Right ventricle myocardium superior (tissue), 1 donor: Measurements from ENCODE around the gene NELL1. TPM values are rescaled to one million over a fixed set of nuclear protein-coding genes. Genes with fewer than 3 reads are reported as not detected.

Experiments
- ATAC-seq: fragments of 200-7000 bp; cut with Tn5 transposase; one replicate; pipeline ENCODE4 v1.9.1; 2020; ENCODE audit warnings: mild to moderate bottlenecking; ENCODE audit not compliant: poor library complexity
- DNase-seq: peaks from one replicate; pipeline ENCODE4 v3.0.0-alpha.2; 2020
- intact Hi-C: fragments of 100-400 bp; cut with DNase I; formaldehyde crosslinking; loops from one replicate; pipeline ENCODE4 v1.11.2; 2022
- long read RNA-seq: library from polyadenylated mRNA; unstranded; transcript quantifications from one replicate; pipeline ENCODE4 v2.0.0, GENCODE V29; 2021
- total RNA-seq: library from RNA; stranded (reverse); fragmentation: NEBNext Ultra II Directional; extraction: Animal tissue kit (Norgen Biotek cat#: 25700); gene quantifications from one replicate; pipeline ENCODE4 v1.2.1, GENCODE V29; 2021
- donor health status: DM: no; HTN: yes; CAD: no; lungs with severe emphysema.

Gene NELL1
- not detected for total RNA-seq
- long read RNA-seq = 0 reads

DNA sequence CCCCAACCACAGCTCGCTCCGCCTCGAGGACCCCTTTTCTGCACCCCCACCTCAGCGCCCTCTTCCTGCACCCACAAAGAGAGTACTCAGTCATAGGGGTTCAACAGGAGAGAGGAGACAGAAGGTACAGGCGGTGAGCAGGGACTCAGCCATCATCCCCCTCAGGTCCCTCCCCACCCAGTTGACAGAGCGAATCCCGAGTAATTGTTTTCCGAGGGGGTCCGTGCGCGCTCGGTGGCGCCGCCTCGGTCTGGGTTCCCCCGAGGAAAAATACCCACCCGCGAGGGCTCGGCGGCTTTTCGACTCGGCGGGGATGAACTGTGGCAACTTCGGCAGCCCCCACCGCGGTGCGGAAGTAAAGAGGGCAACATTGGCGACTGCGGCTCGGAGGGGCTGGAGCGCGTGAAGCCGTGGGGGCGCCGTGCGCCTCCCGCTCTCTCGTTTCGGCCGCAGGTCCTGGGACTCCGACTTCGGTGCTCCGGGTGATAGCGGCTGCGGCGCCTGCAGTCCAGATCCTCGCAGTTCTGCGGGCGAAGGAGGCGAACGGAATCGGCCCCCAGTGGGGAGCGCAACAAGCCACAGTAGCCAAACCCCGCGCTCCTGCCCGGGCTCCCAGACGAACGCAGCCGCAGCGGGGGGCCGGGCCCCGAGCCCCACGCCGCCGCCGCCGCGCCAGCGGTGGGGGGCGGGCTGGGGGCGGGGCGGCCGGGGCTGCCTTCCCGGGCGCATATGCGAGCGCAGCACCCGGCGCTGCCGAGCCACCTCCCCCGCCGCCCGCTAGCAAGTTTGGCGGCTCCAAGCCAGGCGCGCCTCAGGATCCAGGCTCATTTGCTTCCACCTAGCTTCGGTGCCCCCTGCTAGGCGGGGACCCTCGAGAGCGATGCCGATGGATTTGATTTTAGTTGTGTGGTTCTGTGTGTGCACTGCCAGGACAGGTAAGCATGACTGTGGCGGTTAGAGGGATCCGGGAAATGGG lies at the start of gene NELL1:
NELL1 (plus strand) TSS at position 743 of the 976 bp plus-strand sequence.
- intact Hi-C loops = no loop called here
- DNase-seq = no peak
- no peak for ATAC-seq

DNA sequence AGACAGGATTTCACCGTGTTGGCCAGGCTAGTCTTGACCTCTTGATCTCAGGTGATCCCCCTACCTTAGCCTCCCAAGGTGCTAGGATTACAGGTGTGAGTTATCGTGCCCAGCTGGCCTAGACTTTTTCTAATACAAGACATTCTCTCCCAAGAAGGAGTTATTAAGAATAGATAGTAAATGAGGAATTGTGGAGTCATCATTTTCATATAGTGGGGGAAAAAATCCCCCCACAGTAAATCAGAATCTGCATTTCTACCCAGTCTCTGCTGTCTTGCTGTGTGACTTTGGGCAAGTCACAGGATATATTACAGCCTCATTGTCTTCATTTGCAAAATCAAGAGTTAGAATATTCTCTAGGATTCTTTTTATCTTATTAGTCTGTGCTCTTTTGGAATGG lies 48.4 kb upstream of the NELL1 start:
- ATAC-seq (no peak), DNase-seq (no peak)
- intact Hi-C loops = no loop called here

DNA sequence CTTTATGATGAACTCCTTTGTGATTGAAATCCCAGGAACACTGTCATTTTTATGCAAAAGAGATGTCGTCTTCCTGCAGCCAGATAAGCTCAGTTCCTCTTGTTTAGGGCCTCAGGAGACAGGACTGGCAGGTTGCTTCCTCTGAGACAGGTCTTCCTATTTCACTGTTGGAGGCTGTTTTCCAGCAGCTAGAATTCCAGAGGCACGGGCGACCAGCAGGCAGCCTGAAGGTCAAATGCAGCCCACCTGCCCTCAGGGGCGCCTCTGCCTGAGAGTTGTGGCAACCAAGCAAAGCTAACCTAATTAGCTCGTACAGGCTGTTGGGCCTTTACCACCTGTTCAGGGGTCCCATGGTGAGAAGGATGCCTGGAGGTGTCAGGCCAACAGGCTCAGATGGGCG lies 47.7 kb upstream of the NELL1 start:
- no peak for ATAC-seq
- intact Hi-C loops = no loop called here
- DNase-seq = no peak

DNA sequence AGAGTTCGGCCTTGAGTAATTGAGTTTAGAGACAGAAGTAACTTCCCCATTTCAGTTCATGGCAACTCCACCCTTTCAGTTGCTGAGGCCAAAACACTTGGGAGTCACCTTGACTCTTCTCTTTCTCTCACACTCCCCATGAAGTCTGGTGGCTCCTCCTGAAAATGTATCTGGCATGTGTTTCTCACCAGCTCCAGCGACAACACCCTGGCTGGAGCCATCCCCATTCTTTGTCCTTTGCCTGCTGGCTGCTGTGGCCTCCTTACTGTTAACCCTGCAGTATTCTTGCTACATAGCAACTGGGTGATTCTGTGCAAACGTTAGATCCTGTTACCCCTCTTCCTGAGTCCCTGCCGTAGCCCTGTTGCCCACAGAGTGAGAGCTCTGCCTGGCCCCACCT lies 46.1 kb upstream of the NELL1 start:
- DNase-seq = no peak
- intact Hi-C loops = no loop called here
- no peak for ATAC-seq

DNA sequence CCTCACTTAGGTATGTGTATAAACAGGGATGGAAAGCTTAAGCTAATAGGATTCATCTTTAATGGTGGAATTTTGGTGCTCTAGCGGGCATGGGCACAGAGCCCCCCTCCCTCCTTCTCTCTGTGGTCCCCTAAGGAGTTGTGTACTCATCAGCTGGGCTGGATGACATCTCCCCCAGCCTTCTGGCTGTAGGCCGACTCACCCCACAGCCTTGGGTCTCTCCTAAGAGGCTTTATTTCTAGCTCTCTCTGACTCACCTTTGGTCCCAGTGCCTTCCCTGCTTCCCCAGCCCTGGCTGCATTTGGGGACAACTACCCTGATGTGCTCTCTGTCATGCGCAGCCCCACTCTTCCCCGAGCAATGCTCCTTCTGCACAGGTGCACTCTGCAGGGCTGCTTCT lies 43.1 kb upstream of the NELL1 start:
- ATAC-seq = no peak
- intact Hi-C loops = no loop called here
- no peak for DNase-seq

DNA sequence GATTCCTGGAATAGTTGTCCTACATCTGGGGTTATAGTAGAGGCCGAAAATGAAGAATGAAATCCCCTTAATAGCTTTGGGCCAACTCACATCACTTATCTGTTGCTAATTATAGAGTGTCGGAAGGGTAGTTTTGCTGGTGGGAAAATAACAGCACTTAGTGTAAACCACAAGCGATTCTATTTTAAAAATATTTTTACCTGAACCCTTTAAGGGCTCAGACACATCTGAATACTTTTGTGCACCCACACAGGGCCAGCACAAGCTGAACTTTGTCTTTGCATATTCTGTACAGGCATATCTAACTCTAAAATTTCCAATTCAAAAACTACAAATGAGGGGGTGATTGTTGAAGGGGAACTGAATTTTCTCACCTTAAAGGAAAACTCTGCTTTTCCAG lies 42.4 kb upstream of the NELL1 start:
- intact Hi-C loops = no loop called here
- ATAC-seq (no peak), DNase-seq (no peak)

DNA sequence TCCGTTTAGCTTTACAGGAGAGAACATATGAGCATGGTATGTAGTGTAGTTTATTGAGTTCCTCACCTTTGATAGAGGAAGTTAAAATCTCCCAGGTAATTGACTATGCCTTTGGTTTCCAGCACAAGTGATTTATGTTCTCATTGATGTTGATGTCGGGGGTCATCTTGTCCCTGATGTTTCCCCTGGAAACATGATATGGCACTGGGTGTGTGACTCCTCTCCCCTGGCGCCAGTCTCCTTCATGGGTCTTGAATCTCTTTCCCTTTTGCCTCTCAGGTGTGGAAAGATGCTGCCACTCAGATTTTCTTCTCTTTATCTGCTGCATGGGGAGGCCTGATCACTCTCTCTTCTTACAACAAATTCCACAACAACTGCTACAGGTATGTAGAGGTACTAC lies 41.7 kb upstream of the NELL1 start:
- intact Hi-C loops = no loop called here
- ATAC-seq (no peak), DNase-seq (no peak)

DNA sequence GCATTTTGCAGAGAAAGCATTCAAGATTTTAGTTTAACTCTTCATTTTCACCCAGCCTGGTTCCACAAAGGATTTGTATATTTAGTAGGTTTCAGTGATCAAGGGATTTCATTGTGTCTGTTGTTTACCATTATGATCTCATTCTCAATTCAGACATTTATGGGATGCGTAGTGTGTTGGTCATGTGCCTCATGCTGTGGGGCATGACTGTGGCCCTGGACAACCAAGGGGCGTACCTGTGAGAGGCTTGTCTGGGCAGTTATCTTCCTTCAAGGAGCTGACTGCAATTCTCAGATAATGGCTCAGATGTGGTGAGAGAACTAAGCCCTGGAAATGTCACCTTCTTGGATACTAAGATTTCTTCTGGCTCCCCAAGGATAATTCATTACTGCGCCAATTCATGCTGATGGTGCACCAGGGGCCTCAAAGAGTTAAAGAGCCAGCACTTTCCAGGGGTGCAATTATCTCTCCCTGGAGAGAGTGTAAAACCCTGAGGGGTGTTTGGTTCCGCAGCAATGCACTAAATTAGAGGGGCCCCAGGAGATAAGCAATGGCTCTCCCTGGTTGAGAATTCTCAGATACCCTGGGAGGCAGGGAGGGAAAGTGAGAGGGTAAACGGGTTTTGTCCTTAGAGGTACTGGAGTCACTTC lies 37.7 kb upstream of the NELL1 start:
- no peak for ATAC-seq
- intact Hi-C loops = no loop called here

DNA sequence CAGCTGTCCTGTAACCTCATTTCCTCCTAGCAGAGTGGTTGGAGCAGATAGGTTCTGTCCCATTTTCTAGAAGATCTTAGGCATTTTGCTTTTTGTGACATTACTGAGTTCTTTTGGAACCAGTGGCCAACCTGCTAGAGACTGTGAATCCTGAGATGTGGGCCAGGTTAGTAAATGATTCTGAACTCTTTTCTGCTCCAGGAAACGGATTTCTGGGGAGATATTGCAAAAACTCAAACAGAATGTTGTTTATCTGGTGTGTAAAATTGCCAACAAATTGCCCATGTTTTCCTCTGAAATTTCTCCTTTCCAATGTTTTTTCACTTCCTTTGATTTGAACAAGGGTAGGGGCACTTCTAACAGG lies 37.2 kb upstream of the NELL1 start:
- intact Hi-C loops = no loop called here
- DNase-seq (no peak), ATAC-seq (no peak)

More for the DNA sequence above, 37.7 kb upstream of the NELL1 start:
- DNase-seq = no peak

DNA sequence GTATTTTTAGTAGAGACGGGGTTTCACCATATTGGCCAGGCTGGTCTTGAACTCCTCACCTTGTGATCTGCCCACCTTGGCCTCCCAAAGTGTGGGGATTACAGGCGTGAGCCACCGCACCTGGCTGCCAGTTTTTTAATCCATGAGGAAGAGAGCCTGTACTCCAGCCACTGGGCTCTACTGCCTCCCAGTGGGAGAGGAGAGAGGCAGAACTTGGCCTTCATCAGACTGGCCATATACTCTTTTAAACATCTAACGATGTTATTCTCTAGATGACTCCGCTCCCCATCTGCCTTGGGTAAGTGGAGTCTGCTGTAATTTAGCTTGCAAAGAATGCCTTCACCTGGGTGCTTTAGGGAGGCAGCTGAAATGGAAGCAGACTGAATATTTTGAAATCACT lies 35.3 kb upstream of the NELL1 start:
- intact Hi-C loops = no loop called here
- DNase-seq = no peak
- no peak for ATAC-seq

DNA sequence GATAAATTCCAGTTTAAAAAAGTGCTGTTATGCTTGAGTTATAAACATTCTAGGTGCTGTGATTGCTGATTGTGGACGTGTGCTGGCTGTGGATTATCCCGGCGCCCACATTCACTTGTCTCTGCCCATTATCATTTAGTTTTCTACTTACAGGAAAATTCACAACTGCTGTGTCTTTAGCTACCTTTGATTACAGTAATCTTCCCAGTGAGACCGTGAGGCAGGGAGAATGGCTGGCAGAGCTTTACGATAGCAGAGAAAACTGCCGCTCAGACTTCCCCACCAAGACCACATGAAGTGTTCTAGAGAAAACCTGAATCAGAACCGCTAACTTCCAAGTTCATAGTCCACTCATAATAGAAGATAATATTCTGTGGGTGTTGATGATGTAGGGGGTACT lies 34.6 kb upstream of the NELL1 start:
- no peak for ATAC-seq

DNA sequence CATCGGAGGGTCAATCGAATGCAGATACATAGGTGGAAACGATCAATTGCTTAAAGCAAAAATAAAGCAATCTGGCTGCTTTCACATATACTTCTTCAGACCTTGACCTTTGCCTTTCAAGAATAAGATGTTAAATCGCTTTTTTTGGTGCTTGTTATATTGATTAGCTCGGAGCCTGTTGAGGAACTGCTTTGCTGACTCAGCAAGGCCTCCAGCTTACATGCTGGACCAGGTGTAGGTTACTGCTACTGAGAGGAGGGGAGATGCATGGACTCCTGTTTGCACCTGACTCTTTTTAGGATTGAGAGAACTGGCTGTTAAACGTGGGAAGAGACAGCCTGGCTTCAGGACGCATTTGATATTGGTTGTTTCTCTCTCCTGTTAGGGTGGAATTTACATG lies 31.3 kb upstream of the NELL1 start:
- DNase-seq (no peak), ATAC-seq (no peak)
- intact Hi-C loops = no loop called here

More for the DNA sequence above, 34.6 kb upstream of the NELL1 start:
- no peak for DNase-seq
- intact Hi-C loops = no loop called here

DNA sequence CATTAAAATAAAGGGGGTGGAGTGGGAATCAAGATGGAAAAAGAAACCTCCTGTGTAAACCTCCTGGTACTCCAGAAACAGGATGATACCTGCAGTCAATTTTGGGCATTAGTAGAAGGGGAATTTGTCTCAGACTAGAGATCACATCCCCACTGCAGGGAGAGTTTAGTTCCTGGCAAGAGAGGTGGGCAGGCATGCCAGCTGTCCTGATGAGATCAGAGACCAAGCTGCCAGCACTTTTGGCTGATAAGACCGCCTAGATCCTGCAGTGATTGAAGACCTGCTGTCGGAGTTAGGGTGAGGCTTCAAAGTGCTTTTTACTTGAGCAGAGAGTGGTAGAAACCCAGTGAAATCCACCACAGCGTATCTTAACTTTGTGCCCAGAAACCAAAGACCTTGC lies 29.7 kb upstream of the NELL1 start:
- no peak for ATAC-seq
- intact Hi-C loops = no loop called here
- no peak for DNase-seq

DNA sequence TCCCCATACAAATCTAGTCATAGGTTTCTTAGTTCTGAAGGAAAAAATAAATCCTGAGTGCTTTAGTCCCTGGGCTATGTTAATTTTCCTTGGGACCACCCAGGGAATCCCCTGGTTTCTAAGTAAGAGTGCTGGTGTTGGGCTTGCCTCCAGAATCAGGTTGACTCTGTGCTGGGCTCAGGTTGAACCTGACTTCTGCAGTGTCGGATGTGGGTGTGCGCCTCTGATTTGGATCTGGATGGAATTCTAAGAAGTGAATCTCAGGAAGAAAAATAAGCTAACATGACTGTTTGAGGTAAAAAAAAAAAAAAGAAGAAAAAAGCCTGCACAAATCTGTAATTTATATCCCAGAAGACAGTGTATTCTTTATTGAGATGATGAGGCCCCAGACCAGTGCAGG lies 29.0 kb upstream of the NELL1 start:
- DNase-seq (no peak), ATAC-seq (no peak)
- intact Hi-C loops = no loop called here

DNA sequence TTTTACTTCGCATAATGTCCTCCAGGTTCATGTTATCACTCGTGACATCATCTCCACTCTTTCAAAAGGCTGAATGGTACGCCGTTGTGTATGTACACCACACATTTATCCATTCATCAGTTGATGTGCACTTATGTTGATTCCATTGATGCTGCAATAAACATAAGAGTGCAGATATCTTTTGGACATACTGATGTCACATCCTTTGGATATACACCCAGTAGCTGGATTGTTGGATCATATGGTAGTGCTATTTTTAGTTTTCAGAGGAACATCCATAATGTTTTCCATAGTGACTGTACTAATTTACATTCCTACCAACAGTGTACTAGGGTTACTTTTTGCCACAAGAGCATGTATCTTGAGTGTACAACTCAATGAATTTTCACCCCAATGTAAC lies 25.0 kb upstream of the NELL1 start:
- no peak for ATAC-seq
- DNase-seq = no peak
- intact Hi-C loops = no loop called here

DNA sequence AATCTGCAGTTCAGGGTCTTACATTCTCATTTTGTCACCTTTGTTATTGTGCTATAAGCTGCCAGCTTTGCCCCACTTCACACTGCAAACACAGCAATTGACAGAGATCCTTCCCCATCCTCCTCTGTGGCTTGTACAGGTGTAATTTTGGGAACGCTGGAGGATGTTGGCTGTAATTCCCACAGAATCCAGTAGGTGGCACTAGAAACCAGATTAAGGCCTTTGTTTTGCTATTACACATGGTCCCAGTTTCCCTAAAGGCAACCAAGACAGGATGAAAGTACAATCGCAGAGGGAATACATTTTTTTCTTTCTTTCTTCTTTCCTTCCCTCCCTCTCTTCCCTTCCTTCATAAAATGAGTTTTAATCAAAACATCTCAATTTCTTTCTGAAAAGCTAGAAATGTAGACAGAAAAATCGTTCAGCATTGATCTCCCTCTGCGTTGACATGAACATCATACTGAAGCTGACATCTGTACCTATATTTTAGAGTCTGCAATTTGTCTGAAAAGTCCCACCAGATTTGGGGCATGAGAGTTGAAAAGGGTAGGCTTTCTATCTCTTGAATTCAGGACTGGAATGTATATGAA lies 21.3 kb upstream of the NELL1 start:
- ATAC-seq (no peak), DNase-seq (no peak)
- intact Hi-C loops = no loop called here

DNA sequence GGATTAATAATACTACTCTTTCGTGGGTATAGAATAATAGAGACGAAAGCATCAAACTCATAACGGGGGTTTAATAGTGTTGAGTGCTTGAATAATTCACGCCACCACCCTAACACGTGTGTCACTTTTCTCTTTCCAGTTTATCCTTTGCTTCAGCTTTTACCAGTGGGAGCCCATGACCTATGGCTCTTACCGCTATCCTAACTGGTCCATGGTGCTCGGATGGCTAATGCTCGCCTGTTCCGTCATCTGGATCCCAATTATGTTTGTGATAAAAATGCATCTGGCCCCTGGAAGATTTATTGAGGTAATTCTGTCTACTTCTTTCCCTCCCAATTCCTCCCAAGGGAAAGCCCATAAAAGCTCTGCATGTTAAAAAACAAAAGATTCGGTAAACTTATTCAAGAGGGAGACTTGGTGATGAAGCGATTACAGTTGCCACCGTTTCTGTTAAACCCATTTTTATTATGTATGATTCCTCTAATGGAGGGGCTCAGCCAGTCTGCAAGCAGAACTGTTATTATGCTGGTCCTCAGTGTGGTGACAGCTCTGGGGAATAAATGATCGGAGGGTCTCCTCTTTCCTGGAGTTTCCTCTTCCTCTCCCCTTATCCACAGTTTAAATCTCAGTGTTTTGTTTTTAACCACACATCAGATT lies 17.1 kb upstream of the NELL1 start:
- intact Hi-C loops = no loop called here
- no peak for ATAC-seq

DNA sequence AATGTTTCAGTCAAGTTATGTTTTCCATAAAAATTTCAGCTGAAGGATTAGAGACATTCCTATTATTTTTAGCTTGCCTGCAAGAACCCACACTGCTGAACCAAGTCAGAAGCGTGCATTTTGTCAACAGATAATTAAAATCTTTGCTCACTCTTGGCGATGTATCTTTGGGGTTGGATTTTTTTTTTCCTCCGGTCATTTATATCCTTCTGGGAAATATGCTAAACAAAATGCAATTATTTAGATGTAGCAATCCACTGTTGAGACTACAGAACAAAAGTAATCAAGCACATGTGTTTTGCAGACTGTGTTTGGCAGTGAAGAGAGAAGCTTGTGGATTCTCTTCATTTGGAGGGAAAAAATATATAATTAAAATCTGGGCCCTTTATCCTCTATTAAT lies 15.3 kb upstream of the NELL1 start:
- no peak for ATAC-seq
- intact Hi-C loops = no loop called here
- DNase-seq = no peak

More for the DNA sequence above, 17.1 kb upstream of the NELL1 start:
- no peak for DNase-seq

DNA sequence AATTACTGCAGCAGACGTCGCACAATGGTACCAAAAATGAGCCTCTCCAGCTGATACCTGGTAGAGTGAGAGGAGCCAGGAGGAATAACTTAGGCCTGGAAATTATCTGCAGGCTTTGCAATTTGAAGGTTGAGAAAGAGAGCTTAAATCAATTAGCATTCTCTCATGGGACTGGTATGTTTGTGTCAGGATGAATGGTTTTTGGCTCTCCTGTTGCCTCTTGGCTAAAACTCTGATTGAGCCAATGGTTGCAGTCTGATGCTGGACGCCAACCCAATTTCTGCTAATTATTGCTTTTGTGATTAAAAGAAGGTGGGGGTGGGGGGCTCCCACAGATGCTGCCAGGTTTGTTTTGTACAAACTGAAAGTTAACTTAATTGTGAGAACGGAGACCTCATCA lies 12.5 kb upstream of the NELL1 start:
- ATAC-seq (no peak), DNase-seq (no peak)
- intact Hi-C loops = no loop called here
